ENCODE measurements around the gene DDI2.
A peak's percentile ranks its signal among the peaks of the same experiment; 100 is the strongest.
"Not testable (repeated sequence)": the region's sequence is repeated elsewhere in the genome, so short reads cannot be mapped to it uniquely, and the experiment has no call there.

DDI2 gene

DNA sequence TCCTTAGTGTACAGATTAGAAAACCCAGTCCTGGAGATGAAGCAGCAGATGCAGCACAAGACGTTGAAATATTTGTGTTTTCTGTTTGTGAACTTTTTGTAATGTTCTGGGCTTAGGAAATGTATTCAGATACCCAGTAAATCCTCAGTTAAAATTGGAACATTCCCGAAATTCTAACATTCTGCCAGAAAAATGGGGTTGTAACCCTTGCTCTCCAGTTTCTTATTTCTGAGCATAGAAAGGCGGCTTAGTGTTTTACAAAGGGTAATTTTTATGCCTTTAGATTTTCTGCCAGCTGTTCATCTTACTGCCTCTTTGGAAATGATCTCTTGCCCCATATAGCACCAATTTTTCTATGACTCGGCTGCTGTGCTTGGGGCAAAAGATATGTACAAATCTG lies 20.6 kb downstream of the DDI2 start:
- no peak for DNase-seq

DNA sequence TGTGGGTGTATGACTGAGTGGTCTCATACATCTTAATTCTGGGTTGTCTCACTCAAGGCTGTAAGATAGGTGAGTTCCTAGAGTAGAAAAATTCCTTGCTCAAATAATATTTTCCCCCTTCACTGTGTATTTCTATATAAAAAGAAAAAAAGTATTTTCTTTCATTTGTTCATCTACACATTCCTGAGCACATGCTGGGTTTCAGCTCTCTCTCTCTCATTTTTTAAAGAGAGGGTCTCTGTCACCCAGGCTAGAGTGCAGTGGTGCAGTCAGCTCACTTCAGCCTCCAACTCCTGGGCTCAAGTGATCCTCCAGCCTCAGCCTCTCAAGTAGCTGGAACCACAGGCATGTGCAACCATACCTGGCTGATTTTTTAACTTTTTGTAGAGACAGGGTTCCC lies 22.0 kb downstream of the DDI2 start:
- no peak for DNase-seq

DNA sequence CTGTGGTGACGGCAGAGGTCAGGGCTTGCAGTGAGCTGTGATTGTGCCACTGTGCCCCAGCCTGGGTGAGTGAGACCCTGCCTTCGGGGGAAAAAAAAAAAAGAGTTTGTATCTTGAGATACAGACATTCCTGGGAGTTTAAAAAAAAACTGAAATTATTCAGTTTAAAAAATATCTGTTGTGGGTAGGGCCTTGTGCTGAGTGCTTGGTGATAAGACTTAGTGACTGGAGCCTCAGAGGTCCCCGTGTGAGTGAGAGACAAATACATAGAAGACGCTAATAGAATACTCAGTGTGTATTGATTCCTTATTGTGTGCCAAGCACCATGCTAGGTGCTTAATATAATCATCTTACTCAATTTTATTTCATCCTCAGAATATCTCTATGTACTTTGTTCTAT lies 22.7 kb downstream of the DDI2 start:
- no peak for DNase-seq

DNA sequence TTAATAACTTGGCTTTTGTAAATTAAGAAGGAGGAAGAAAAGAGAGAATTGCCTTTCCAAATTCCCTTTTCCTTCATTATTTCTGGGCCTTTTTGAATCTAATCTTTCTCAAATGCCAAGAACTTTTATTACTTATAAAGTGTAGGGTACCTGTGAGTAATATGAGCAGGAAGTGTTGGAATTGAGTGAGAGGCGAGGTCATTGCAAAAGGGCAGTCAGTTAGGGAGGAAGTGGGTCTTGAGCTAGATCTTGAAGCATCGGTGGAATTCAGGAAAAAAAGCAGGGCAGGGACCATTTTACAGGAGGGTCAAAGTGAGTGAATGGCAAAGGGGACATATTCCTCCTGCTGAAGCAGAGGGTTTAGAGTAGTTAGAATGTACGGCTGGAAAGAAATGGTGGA lies 23.4 kb downstream of the DDI2 start:
- no peak for DNase-seq

GRCh38 chr1:15649937-15650336 lies 32.7 kb downstream of the DDI2 start:
- DNase-seq, result no peak

GRCh38 chr1:15650433-15650832 lies 33.2 kb downstream of the DDI2 start:
- DNase-seq, result no peak

DNA sequence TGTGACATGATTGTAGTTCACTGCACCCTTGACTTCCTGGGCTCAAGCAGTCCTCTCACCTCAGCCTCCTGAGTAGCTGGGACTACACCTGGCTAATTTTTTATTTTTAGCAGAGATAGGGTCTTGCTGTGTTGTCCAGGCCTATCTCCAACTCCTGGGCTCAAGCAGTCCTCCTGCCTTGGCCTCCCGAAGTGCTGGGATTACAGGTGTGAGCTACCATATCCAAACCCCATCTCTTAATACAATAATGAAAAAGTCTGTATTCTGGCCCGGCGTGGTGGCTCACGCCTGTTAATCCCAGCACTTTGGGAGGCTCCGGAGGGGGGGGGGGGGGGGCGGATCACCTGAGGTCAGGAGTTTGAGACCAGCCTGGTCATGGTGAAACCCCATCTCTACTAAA lies 34.9 kb downstream of the DDI2 start:
- not testable (repeated sequence) for DNase-seq

DNA sequence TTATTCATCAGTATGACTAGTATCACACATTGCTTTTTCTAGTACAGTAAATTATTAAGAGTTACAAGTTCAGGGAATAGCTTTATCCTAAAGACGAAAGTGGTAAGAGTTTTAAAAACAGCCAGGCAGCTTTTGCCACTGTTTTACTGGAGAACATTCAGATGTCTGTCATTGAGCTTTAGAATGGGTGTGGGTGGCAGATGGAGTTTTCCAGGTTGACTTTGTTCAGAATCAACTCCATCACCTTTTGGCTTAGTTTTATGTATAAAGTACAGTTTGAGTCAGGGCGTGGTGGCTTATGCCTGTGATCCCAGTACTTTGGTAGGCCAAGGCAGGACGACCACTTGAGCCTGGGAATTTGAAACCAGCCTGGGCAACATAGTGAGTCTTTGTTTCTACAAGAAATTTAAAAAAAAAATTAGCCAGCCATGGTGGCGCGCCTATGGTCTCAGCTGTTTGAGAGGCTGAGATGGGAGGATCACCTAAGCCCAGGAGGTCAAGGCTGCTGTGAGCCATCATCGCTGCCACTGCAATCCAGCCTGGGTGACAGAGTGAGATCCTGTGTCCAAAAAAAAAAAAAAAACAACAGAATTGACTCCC lies 36.9 kb downstream of the DDI2 start:
- no peak for DNase-seq

DNA sequence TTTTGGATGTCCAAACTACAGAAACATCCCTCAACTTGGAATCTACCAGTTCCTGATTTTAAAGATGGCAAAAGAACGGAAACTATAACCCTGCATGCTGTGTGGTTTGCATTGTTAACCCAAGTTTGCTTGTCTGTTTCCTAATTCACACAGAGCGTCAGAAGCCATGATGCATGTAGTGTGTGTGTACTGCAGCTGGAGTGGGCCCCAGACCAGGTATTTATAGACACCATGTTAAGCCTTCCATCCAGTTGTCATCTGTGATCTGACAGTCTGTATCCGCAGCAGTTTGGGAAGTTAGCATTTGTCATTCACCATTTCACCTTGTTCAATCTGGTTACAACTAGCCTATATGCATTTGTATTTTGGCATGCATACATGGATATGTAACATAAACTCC lies 39.2 kb downstream of the DDI2 start:
- DNase-seq, result no peak

DNA sequence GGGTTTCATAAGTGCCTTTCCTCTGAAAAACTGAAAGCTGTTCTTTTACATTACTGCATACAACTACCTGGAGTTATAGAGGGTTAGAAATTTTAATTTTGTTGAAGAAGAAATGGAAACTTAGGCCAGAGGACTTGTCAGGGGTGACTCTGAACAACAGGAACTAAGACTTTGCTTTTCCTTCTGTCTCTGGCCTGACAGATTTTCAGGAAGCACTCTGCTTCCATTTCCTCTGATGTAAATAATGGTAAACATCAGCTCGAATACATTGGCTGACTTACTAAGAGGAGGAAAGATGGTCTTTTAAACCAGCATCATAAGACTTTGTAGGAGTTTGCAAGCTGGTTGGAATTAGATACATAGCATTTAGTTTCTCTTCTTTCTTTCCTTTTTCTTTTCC lies 39.8 kb downstream of the DDI2 start:
- DNase-seq, result no peak

- no peak for DNase-seq
These were observed 42.9 kb downstream of the DDI2 start for GRCh38 chr1:15660151-15660550.

DNA sequence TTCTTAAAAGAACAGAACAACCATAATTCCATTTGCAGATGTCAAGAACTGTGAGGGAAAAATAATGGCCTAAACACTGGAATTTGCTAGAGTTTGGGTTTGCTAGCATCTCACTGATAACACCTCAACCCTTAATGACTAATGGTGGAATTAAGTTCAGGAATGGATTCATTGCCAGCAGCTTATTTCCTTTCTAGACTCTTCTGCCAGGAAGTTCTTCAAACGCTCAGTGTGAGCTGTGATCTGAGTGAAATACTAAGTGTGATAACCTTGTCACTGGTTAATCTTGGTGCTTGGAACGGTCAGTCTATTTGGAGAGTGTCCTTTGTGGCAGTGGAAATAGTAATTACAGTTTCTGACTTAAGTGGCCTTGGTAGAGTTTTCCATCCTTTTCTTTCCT lies 45.2 kb downstream of the DDI2 start:
- DNase-seq, result no peak

DNA sequence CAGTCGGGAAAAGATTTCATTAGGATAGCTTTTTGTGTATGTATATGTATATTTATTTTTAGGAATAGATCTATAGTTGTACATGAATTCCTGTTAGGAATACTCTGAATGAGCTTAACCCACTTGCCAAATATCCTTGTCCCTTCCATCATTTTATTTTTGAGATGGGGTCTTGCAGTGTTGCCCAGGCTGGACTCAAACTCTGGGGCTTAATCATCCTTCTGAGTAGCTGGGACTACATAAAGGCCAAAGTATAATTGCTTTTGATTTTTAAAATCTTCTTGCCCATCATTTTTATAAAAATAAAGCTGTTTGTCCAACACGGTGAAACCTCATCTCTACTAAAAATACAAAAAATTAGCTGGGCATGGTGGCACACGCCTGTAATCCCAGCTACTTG lies 46.7 kb downstream of the DDI2 start:
- no peak for DNase-seq

GRCh38 chr1:15667362-15667761 lies 50.1 kb downstream of the DDI2 start:
- DNase-seq, result no peak

- no peak for DNase-seq
These were observed 51.0 kb downstream of the DDI2 start for GRCh38 chr1:15668089-15668754.

- no peak for DNase-seq
These were observed 51.8 kb downstream of the DDI2 start for GRCh38 chr1:15669074-15669473.

GRCh38 chr1:15669864-15670263 lies 52.6 kb downstream of the DDI2 start:
- DNase-seq, result no peak

DNA sequence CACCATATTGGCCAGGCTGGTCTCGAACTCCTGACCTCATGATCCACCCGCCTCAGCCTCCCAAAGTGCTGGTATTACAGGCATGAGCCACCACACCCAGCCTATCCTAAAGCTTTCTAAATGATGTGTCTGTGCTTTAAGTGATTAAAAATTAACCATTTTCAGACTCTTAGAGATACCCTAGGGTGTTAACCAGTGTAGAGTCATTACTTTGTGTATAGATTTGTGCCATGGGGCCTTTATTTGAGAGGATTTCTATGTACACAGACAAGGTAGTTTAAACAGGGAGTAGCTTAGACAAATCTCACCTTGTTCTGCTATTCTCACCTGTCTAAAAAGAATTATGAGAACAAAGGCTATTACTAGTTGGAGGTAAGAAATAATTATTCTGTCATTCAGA lies 54.2 kb downstream of the DDI2 start:
- no peak for DNase-seq

DNA sequence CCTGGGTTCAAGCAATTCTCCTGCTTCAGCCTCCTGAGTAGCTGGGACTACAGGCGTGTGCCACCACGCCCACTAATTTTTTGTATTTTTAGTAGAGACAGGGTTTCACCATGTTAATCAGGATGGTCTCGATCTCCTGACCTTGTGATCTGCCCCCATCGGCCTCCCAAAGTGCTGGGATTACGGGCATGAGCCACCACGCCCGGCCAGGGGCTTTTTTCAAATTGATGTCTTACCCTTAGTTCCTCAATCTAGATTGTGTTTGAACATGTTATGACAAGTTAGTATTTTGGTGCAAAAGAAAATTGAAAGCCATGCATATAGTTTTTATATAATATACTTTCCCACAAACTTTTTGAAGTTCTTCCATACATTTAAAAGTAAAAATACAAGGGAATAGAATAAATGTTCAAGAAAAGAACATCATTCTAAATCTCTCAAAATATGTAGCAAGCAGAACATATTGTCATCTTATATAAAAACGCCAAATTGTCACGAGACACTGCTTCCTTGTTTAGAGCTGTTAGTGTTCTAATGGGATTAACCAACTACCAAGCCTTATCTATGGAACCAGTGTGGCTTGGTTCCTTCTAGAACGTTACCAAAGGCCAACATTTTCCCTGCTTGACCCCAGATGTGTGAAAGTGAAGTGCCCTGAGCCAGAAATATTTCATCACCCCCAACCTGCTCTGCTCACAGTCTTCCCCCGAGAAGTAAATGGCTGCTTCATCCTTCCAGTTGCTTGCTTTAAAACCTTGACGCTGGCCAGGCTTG lies 57.3 kb downstream of the DDI2 start:
- DNase-seq, result no peak

- DNase-seq, result no peak
These were observed 58.8 kb downstream of the DDI2 start for GRCh38 chr1:15676010-15676409.

DNA sequence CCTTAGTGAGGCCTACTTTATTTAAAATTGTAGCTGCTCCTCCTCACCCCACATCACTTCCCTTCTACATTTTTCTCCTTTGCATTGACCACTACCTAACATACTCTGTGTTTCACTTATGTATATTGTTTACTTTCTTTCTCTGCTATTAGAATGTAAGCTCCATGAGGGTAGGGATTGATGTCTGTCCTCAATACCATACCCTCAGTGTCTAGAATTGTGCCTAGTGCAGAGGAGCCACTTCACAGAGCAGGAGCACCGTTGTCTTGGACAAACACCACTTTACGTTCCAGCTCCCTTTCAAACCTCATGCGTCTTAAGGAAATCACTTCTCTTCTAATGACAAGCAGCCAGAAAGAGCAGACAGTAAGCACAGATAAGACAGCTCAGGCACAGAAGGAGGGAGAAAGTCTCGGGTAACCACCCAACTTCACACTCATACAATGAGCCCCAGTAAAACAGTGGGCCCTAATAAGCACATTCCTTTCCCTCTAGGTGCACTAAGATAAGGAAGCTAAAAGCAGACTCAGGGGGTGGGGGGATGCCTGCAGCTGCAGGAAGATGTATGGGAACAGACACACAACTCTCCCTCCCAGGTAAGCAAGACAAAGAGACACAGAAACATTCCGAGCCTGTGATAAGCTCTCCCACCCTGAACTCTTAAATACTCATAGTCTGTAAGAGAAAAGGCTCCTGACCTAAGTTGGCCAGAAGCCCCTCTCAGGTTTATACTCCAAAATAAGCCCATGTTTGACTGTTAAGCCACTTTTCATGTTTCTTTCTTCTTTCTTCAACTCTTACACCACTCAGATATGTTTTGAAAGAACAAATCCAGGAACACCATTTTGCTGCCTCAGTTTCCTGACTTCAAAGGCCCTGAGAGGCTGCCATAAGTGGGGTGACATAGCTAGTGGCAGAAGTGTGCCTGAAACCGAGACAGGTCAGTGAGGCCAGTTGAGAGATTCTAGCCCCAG lies 59.7 kb downstream of the DDI2 start:
- no peak for DNase-seq

GRCh38 chr1:15678578-15678977 lies 61.3 kb downstream of the DDI2 start:
- DNase-seq, result peak in 1 of 5 experiments; percentile 61

- no peak for DNase-seq
These were observed 62.9 kb downstream of the DDI2 start for GRCh38 chr1:15680131-15680530.
